Measurements from ENCODE around the gene CDC42BPB.
A peak's percentile ranks its signal among the peaks of the same experiment; 100 is the strongest.

CDC42BPB gene

DNA sequence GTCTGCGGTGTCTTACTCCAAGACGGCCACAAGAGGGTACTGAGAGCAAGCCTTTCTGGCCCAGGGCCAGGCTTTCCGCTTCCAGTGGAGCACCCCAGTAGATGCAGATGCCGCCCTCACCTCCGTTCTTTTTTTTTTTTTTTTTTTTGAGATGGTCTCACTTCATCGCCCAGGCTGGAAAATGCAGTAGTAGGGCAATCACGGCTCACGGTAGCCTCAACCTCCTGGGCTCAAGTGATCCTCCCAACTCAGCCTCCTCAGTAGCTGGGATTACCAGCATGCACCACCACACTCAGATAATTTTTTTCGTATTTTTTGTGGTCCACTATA, 21.0 kb upstream of the CDC42BPB start:
- in situ Hi-C loops (cut with HindIII; ENCODE audit: low pct_unique_long_range_greater_than_20kb, low sequenced_read_pairs): no loop called here
- peak; percentile 89 to 92 for DNase-seq (ENCODE audit: low read depth in 1 of 2, low spot score in 1 of 2)
- no peak for TF ChIP-seq JUND (IDR thresholded peaks at IDR 0.05; ENCODE audit: low read depth)

DNA sequence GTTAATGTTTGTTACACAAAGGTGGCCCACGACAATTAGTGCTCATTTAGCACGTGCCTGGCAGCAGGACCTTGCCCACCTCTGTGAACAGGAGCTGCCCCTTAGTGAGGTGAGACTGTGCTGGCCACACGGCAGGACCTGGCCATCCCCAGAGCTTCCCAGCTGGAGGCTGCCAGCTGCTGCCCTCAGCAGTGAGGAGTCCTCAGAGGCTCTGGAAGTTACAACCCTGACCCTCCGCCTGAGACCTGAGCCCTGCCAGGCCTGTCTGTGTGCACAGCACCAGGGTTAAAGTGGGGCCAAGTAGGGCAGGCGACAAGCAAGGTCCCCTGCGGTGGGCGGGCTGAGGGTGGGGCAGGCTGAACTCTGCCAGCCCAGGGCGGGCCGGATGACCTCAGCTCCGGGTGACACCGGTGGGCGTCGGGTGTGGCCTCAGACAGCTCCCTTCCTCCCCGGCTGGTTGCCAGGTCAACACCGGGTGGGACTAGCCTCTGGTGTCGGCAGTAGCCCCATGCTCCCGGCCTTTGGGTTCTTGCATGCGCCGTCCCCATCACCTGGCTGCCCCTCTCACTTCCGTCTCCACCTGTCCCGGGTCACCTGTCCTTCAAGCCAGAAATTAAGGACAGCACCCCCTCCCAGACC, 17.5 kb upstream of the CDC42BPB start:
- in situ Hi-C loops (cut with HindIII; ENCODE audit: low pct_unique_long_range_greater_than_20kb, low sequenced_read_pairs): no loop called here
- DNase-seq (ENCODE audit: low read depth in 1 of 2, low spot score in 1 of 2): no peak
- TF ChIP-seq JUND (IDR thresholded peaks at IDR 0.05; ENCODE audit: low read depth): no peak

GRCh38 chr14:103073876-103074728, 16.8 kb upstream of the CDC42BPB start:
- DNase-seq (ENCODE audit: low read depth in 1 of 2, low spot score in 1 of 2): no peak
- no peak for TF ChIP-seq JUND (IDR thresholded peaks at IDR 0.05; ENCODE audit: low read depth)
- in situ Hi-C loops (cut with HindIII; ENCODE audit: low pct_unique_long_range_greater_than_20kb, low sequenced_read_pairs): no loop called here

DNA sequence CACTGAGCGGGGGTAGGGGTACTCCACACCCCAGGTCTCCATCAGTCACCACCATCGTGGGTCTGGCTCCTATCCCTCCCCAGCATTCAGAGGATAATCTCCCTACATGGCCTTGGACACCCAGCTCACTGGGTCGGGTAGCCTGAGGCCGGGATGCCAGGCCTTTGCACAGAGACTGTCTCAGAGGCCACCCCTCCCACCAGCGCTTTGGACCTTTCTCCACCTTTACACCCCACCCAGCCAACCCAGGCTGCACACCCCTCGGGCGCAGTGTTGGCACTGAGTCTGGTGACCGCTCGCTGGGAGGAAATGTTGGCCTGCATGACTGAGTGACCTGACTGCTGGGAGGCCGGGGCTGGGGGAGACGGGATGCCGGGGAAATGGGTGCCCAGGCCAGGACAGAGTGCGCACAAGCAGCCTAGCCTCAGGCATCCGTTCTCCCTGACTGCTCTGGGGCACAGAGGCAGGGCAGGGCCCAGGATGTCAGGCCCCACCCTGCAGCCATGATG, 16.1 kb upstream of the CDC42BPB start:
- no peak for TF ChIP-seq JUND (IDR thresholded peaks at IDR 0.05; ENCODE audit: low read depth)
- DNase-seq (ENCODE audit: low read depth in 1 of 2, low spot score in 1 of 2): no peak
- in situ Hi-C loops (cut with HindIII; ENCODE audit: low pct_unique_long_range_greater_than_20kb, low sequenced_read_pairs): no loop called here

DNA sequence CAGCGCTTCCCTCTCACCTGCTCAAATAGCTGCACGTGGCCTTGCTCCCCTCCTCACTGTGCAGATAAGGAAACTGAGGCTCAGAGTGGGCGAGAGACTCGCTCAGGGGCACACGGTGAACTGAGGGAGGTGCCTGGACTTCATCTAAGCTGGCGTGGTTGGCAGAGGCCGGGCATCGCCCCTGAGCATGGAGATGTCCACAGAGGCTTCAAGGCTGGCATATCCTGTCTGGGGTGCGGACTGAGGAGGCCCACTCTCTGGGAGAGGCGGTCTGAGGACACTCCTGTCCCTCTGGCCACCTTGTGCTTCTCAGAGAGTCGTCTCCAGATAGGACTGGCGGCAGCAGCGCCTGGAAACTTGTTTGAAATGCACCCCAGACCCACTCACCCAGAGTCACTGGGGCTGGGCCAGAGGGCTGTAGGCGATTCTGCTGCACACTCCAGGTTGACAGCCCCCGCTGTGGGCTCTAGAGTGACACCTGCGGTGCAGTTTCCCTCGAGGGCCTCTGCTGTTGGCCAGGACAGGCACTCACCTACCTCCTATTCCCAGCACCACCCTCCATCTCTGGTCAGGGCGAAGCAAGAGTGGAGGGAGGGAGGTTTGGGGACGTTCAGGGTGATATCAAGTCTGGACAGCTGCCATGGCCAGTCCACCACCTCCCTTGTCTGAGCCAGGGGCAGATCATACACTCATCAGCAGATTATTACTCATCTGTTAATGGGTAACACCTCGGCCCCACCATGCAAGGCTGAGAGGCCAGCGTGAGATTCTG, 15.4 kb upstream of the CDC42BPB start:
- peak in 1 of 2 experiments; percentile 33 for DNase-seq (ENCODE audit: low read depth in 1 of 2, low spot score in 1 of 2)
- in situ Hi-C loops (cut with HindIII; ENCODE audit: low pct_unique_long_range_greater_than_20kb, low sequenced_read_pairs): no loop called here
- no peak for TF ChIP-seq JUND (IDR thresholded peaks at IDR 0.05; ENCODE audit: low read depth)

- no peak for TF ChIP-seq JUND (IDR thresholded peaks at IDR 0.05; ENCODE audit: low read depth)
- DNase-seq (ENCODE audit: low read depth in 1 of 2, low spot score in 1 of 2): peak in 1 of 2 experiments; percentile 53
- in situ Hi-C loops (cut with HindIII; ENCODE audit: low pct_unique_long_range_greater_than_20kb, low sequenced_read_pairs): no loop called here
Observed at GRCh38 chr14:103071544-103072251, 14.3 kb upstream of the CDC42BPB start.

DNA sequence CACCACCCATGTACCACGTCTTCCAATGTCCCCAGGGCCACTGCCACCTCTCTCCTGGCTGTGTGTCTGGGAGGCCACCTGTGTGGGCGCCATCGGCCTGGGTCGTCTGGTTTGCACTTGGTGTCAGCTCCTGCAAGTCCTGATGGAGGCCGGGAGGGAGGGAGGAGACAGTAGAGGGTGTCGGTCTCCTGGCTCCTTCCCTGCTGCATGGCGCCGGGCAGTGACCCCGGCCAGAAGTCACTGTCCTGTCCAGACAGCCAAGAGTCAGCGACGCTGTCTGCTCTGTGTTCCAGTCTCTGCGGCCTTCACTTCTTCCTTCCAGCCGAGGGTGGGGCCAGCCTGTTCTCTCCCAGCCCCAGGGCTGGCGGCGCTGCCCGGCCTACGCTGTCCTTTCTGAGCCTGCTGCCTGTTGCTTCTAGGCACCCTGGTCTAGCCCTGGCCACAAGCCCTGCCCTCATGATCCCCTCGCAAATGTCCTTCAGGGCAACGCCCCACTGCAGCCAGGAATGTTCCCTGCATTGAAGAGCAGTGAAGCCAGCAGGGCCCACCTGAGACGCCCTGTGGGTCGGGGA, 13.7 kb upstream of the CDC42BPB start:
- no peak for DNase-seq (ENCODE audit: low read depth in 1 of 2, low spot score in 1 of 2)
- in situ Hi-C loops (cut with HindIII; ENCODE audit: low pct_unique_long_range_greater_than_20kb, low sequenced_read_pairs): no loop called here
- TF ChIP-seq JUND (IDR thresholded peaks at IDR 0.05; ENCODE audit: low read depth): no peak

DNA sequence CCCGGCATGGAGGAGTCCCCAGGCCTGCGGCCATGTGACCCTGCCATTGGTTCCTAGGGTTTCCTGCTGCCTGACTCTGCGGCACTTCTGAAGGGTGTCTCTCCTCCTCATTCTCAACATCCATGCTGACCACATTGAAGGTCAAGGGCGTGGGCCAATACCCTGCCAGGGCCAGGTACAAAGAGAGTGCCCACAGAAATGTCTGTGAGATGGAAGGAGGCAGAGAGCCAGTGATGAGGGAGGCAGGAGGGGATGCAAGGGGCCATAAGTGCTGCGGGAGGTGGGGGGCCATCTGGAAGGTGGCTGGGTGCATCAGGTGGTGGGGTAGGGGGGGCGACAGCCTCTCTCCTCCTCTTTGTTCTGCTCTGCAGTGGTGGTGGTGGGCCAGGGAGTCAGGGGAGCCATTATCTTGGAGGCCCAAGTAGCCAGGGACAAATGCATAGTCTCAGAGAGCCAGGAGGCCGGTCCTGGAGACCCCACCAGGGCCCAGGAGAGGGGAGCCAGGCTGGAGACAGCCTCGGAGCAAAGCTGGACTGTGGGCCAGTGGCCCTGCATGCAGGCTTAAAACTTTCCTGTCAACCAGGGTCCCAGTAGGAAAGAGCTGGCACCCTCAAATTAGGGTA, 13.0 kb upstream of the CDC42BPB start:
- no peak for DNase-seq (ENCODE audit: low read depth in 1 of 2, low spot score in 1 of 2)
- in situ Hi-C loops (cut with HindIII; ENCODE audit: low pct_unique_long_range_greater_than_20kb, low sequenced_read_pairs): no loop called here
- TF ChIP-seq JUND (IDR thresholded peaks at IDR 0.05; ENCODE audit: low read depth): no peak

GRCh38 chr14:103068351-103069073, 11.2 kb upstream of the CDC42BPB start:
- no peak for DNase-seq (ENCODE audit: low read depth in 1 of 2, low spot score in 1 of 2)
- TF ChIP-seq JUND (IDR thresholded peaks at IDR 0.05; ENCODE audit: low read depth): no peak
- in situ Hi-C loops (cut with HindIII; ENCODE audit: low pct_unique_long_range_greater_than_20kb, low sequenced_read_pairs): no loop called here

DNA sequence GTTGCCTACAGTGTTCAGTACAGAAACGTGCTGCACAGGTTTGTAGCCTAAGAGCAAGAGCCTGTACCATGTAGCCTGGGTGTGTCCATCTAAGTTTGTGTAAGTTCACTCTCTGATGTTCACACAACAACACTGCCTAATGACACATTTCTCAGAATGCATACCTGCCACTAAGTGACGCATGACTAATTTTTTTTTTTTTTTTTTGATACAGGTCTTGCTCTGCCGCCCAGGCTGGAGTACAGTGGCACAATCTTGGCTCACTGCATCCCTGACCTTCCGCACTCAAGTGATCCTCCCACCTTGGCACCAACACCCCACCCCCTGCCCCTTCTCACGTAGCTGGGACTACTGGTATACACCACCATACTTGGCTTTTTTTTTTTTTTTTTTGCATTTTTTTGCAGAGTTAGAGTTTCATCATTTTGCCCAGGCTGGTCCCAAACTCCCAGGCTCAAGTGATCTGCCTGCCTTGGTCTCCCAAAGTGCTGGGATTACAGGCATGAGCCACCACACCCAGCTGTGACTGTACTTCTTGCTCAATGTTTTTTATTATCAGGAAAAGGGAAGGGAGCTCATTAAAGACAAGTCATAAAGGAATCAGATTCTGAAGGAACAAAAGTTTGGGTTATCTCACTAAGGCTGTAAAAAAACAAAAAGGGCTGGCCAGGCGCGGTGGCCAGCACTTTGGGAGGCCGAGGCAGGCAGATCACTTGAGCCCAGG, 10.0 kb upstream of the CDC42BPB start:
- in situ Hi-C loops (cut with HindIII; ENCODE audit: low pct_unique_long_range_greater_than_20kb, low sequenced_read_pairs): no loop called here
- no peak for DNase-seq (ENCODE audit: low read depth in 1 of 2, low spot score in 1 of 2)
- TF ChIP-seq JUND (IDR thresholded peaks at IDR 0.05; ENCODE audit: low read depth): no peak

Measured in T47D (cell line).